MG63 (cell line): ENCODE results near the gene CCDC80. TPM values are rescaled to one million over a fixed set of nuclear protein-coding genes. Genes with fewer than 3 reads are reported as not detected.

Experiments
- DNase-seq: peaks from one replicate; pipeline ENCODE4 v3.0.0-alpha.2; 2020
- H3K27me3 ChIP-seq: fragments of 250-450 bp; sonication (Bioruptor Pico); 2 replicates; pipeline ENCODE4 v1.5.1; 2020; ENCODE audit warnings: mild to moderate bottlenecking, moderate library complexity
- H3K36me3 ChIP-seq: fragments of 250-450 bp; sonication (Bioruptor Pico); 2 replicates; pipeline ENCODE4 v1.5.1; 2020; ENCODE audit warnings: mild to moderate bottlenecking, moderate library complexity
- H3K4me3 ChIP-seq: fragments of 250-450 bp; sonication (Bioruptor Pico); 2 replicates; pipeline ENCODE4 v1.5.1; 2020; ENCODE audit warnings: mild to moderate bottlenecking, moderate library complexity
- H3K9me3 ChIP-seq: fragments of 250-450 bp; sonication (Bioruptor Pico); 2 replicates; pipeline ENCODE4 v1.5.1; 2020; ENCODE audit warnings: mild to moderate bottlenecking, moderate library complexity
- total RNA-seq: library from RNA; depleted of rRNA; stranded (reverse); fragments of >200 nt; shearing (Covaris generic); gene quantifications from 2 replicates; pipeline ENCODE4 v1.2.3, GENCODE V29; 2014; ENCODE audit warnings: low replicate concordance; rRNA removed

Gene CCDC80, protein sequence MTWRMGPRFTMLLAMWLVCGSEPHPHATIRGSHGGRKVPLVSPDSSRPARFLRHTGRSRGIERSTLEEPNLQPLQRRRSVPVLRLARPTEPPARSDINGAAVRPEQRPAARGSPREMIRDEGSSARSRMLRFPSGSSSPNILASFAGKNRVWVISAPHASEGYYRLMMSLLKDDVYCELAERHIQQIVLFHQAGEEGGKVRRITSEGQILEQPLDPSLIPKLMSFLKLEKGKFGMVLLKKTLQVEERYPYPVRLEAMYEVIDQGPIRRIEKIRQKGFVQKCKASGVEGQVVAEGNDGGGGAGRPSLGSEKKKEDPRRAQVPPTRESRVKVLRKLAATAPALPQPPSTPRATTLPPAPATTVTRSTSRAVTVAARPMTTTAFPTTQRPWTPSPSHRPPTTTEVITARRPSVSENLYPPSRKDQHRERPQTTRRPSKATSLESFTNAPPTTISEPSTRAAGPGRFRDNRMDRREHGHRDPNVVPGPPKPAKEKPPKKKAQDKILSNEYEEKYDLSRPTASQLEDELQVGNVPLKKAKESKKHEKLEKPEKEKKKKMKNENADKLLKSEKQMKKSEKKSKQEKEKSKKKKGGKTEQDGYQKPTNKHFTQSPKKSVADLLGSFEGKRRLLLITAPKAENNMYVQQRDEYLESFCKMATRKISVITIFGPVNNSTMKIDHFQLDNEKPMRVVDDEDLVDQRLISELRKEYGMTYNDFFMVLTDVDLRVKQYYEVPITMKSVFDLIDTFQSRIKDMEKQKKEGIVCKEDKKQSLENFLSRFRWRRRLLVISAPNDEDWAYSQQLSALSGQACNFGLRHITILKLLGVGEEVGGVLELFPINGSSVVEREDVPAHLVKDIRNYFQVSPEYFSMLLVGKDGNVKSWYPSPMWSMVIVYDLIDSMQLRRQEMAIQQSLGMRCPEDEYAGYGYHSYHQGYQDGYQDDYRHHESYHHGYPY
- 240 and 268 TPM in 2 replicates for total RNA-seq

GRCh38 chr3:112640930-112641801 is at the start of gene CCDC80:
Gene CCDC80, minus strand, starts transcription at chr3:112641143. Its CDS starts 1,238 bp downstream, at chr3:112639905.
- no peaks in the 10 kb centered on the region for H3K9me3 ChIP-seq
- H3K36me3 ChIP-seq = peaks cover 14% of the 10 kb centered on the region
- H3K4me3 ChIP-seq = peak within 1 kb of the TSS; percentile 49
- peak; percentile 54 for DNase-seq
- H3K27me3 ChIP-seq = no peaks in the 10 kb centered on the region

- DNase-seq = no peak
- Histone ChIP-seq H3K9me3 (peaks cover 5% of the 10 kb centered on the region; the same call in 1 of the 2 replicates), H3K36me3 (no peaks in the 10 kb centered on the region), H3K27me3 (no peaks in the 10 kb centered on the region), H3K4me3 (no peak overlapping the region)
These were observed 49.0 kb upstream of the CCDC80 start for GRCh38 chr3:112689989-112690388.

- DNase-seq = no peak
- Histone ChIP-seq H3K9me3 (peaks cover 5% of the 10 kb centered on the region; the same call in 1 of the 2 replicates), H3K4me3 (no peak overlapping the region), H3K27me3 (no peaks in the 10 kb centered on the region), H3K36me3 (no peaks in the 10 kb centered on the region)
These were observed 48.4 kb upstream of the CCDC80 start for GRCh38 chr3:112689385-112689784.

DNA sequence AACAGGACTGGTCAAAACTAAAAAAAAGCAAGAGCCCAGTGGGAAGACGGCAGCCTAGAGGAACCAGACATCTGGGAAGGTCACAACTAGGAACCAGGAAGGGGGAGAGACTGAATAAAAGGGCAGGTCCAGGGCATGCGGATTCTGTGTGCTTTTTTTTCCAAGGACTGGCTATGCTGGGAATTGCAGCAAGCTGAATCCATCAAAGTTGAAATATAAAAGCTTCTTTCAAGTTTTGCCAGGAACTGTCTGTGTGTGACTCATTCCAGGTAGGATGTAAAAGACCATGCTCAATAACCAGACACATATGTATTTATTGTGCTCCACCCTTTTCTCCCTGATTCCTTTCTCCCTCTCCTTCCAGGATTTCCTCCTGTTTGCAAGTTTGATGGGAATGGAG is 47.9 kb upstream of the CCDC80 start:
- peaks cover 2% of the 10 kb centered on the region; the same call in 1 of the 2 replicates for H3K9me3 ChIP-seq

DNA sequence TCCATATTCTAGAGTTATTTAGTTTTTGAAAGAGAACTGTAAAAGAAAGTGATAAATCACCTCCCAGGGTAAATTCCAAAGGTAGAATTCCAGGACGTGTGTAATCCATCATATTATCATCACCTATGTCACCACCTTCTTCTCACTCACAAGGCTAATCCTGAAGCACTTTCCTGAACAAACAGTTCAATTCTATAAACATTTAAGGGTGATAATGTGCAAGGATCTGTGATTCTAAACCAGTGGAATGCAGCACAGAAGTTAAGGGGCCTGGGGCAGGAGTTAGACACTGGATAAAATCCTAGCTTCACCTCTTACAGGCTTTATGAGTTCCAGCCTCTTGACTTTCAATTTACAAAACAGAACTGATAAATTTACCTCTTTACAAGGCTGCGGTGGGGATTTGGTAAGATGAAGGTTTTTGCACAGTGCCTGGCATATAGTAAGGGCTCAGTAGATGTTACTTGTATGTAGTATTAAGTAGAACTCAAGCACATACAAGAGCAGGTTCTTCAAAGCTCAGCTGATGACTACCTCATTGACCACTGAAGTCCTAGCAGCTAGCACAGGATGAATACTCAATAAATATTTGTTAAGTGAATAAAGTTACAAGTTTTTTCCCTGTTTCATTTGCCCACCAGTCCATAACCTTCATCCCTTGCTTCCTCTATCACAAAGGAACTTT is 47.3 kb upstream of the CCDC80 start:
- H3K4me3 ChIP-seq = no peak overlapping the region
- no peaks in the 10 kb centered on the region for H3K9me3 ChIP-seq
- H3K27me3 ChIP-seq = no peaks in the 10 kb centered on the region
- peaks cover 2% of the 10 kb centered on the region; the same call in 1 of the 2 replicates for H3K36me3 ChIP-seq
- DNase-seq = no peak

More for the DNA sequence above, 47.9 kb upstream of the CCDC80 start:
- no peak for DNase-seq
- H3K4me3 ChIP-seq = no peak overlapping the region
- no peaks in the 10 kb centered on the region for H3K36me3 ChIP-seq
- H3K27me3 ChIP-seq = no peaks in the 10 kb centered on the region

DNA sequence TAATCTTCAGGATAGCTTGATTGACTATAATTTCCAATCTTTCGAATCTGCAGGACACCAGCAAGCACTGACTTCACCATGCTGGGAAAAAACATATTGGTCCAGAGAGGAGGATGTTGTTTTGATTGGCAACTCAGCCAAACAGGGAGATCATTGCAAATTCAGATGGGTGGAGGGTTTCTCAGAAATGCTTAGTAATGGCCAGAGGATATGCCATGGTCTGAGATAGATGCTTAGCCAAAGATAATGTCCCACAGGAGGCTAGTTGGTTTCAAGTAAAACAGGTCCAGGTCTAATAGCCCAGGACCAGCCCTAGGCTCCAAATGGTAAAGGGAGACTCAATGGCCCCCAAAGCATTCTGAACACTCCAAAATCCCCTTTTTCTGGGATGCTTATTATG is 46.7 kb upstream of the CCDC80 start:
- DNase-seq = no peak

GRCh38 chr3:112687211-112687610 is 46.3 kb upstream of the CCDC80 start:
- no peak for DNase-seq

More for the DNA sequence above, 46.7 kb upstream of the CCDC80 start:
- H3K4me3 ChIP-seq = no peak overlapping the region
- no peaks in the 10 kb centered on the region for H3K27me3 ChIP-seq
- no peaks in the 10 kb centered on the region for H3K9me3 ChIP-seq
- H3K36me3 ChIP-seq = peaks cover 3% of the 10 kb centered on the region; the same call in 1 of the 2 replicates

GRCh38 chr3:112685956-112686799 is 45.2 kb upstream of the CCDC80 start:
- H3K36me3 ChIP-seq = peaks cover 3% of the 10 kb centered on the region; the same call in 1 of the 2 replicates
- H3K9me3 ChIP-seq = no peaks in the 10 kb centered on the region
- no peaks in the 10 kb centered on the region for H3K27me3 ChIP-seq
- no peak overlapping the region for H3K4me3 ChIP-seq
- DNase-seq = no peak

More at GRCh38 chr3:112687211-112687610, 46.3 kb upstream of the CCDC80 start:
- H3K9me3 ChIP-seq = no peaks in the 10 kb centered on the region
- H3K36me3 ChIP-seq = peaks cover 3% of the 10 kb centered on the region; the same call in 1 of the 2 replicates
- no peaks in the 10 kb centered on the region for H3K27me3 ChIP-seq
- H3K4me3 ChIP-seq = no peak overlapping the region

DNA sequence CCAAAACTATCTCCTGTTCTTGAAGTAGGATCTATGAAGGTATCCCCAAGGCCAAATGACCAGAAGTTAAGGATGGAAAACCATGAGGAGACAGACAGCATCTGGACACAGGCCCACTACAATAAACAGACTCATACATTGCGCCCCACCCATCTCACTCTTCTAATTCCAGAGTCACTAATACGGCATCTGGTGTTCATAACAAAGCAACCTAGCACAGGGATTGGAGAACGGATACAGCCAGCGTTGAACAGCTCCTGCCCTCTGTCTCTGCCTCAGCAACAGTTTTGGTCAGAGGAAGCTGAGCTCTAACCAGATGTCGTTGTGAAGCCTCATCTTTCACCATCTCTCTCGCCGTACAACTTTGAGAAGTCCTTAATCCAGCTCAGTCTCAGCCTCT is 44.5 kb upstream of the CCDC80 start:
- Histone ChIP-seq H3K9me3 (no peaks in the 10 kb centered on the region), H3K4me3 (no peak overlapping the region), H3K36me3 (peaks cover 3% of the 10 kb centered on the region; the same call in 1 of the 2 replicates), H3K27me3 (no peaks in the 10 kb centered on the region)
- peak; percentile 79 for DNase-seq

DNA sequence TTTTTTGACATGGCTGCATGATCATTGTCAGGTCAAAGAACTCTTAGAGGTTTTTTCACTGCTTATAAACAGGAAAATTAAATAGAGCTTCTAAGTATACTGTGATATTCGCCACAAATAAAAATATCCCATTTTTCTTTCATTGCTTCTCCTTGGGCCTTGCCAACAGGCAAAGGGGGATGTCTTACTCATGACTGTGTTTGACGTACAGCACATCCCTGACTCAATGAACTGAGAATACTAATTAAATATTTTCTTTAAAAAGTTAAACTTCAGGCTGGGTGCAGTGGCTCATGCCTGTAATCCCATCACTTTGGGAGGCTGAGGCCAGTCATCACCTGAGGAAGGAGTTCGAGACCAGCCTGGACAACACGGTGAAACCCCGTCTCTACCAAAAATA is 41.4 kb upstream of the CCDC80 start:
- no peaks in the 10 kb centered on the region for H3K9me3 ChIP-seq
- no peak for DNase-seq
- no peak overlapping the region for H3K4me3 ChIP-seq
- H3K36me3 ChIP-seq = peaks cover 3% of the 10 kb centered on the region; the same call in 1 of the 2 replicates
- H3K27me3 ChIP-seq = no peaks in the 10 kb centered on the region

- no peak overlapping the region for H3K4me3 ChIP-seq
- H3K9me3 ChIP-seq = no peaks in the 10 kb centered on the region
- DNase-seq = peak; percentile 27
- peaks cover 3% of the 10 kb centered on the region; the same call in 1 of the 2 replicates for H3K36me3 ChIP-seq
- no peaks in the 10 kb centered on the region for H3K27me3 ChIP-seq
These were observed 40.9 kb upstream of the CCDC80 start for GRCh38 chr3:112681822-112682325.

DNA sequence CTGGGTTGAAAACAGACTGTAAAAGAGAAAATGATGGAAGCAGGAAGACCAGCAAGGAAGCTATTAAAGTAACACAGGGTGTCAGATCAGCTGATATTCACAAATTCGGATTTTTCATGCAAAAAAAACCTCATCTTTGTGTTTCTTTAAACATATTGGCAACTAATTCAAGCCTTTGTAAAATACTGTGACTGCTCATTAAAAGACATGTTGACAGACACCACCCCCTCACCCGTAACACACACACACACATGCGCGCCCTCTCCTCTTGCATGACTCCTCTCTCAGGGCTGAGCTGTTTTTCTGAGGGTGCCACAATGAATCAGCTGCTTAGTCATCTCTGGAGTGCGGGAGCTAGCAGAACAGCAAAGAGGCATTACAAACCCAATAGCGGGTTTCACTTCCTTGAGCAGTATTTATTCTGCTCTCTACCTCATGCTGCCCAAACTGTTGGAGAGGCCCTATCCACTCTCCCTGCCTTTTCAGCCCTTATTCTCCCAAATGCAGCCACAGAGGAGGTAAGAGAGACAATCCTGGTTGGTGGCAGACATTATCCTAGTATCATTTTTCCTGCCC is 35.8 kb upstream of the CCDC80 start:
- Histone ChIP-seq H3K27me3 (no peaks in the 10 kb centered on the region), H3K9me3 (no peaks in the 10 kb centered on the region), H3K36me3 (no peaks in the 10 kb centered on the region), H3K4me3 (no peak overlapping the region)
- DNase-seq = peak; percentile 98

GRCh38 chr3:112675943-112676535 is 35.1 kb upstream of the CCDC80 start:
- no peak for DNase-seq
- no peaks in the 10 kb centered on the region for H3K9me3 ChIP-seq
- H3K4me3 ChIP-seq = no peak overlapping the region
- no peaks in the 10 kb centered on the region for H3K27me3 ChIP-seq
- H3K36me3 ChIP-seq = no peaks in the 10 kb centered on the region

DNA sequence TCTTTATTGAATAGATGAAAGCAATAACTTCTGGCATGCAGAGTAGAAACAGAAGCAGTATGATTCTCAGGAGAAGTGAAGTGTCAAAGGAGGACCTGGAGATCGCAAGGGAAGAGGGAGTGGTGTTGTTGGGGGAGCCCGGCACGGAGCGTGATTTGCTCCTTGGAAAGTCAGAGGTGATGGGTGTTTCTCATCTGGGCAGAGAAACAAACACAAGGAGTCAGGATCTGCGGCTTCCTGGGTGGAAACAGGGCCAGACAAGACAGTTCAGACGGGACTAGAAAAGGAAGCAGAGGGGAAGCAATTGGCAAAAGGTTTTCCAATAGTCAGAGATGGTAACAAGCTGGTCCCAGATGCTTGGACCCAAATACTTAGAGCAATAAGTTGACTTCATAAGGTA is 34.4 kb upstream of the CCDC80 start:
- no peak overlapping the region for H3K4me3 ChIP-seq
- H3K9me3 ChIP-seq = no peaks in the 10 kb centered on the region
- DNase-seq = peak; percentile 64
- H3K36me3 ChIP-seq = no peaks in the 10 kb centered on the region
- H3K27me3 ChIP-seq = no peaks in the 10 kb centered on the region
